H9 (cell line): Measurements from ENCODE around the gene GPS1. TPM values are rescaled to one million over a fixed set of nuclear protein-coding genes. Genes with fewer than 3 reads are reported as not detected.
A peak's percentile ranks its signal among the peaks of the same experiment; 100 is the strongest.

Source experiments
- DNase-seq: peaks from one replicate; pipeline ENCODE4 v3.0.0-alpha.2; 2017
- H2AFZ ChIP-seq: one replicate; pipeline ENCODE4 v1.6.1; 2013; ENCODE audit warnings: mild to moderate bottlenecking, low read length, control low read depth, moderate library complexity
- H2AK5ac ChIP-seq: 2 replicates; pipeline ENCODE4 v1.6.1; 2013; ENCODE audit warnings: low read length, control low read depth, mixed read lengths; ENCODE audit not compliant: insufficient read length
- H2BK120ac ChIP-seq: one replicate; pipeline ENCODE4 v1.6.1; 2013; ENCODE audit warnings: low read depth, mild to moderate bottlenecking, low read length, control low read depth, inconsistent platforms; ENCODE audit not compliant: poor library complexity, severe bottlenecking
- H2BK12ac ChIP-seq: 2 replicates; pipeline ENCODE4 v1.6.1; 2013; ENCODE audit warnings: low read length, control low read depth, mixed read lengths, low read depth; ENCODE audit not compliant: insufficient read length
- H2BK15ac ChIP-seq: 2 replicates; pipeline ENCODE4 v1.6.1; 2013; ENCODE audit warnings: low read depth, low read length, control low read depth
- H2BK20ac ChIP-seq: one replicate; pipeline ENCODE4 v1.6.1; 2013; ENCODE audit warnings: low read depth, mild to moderate bottlenecking, low read length, control low read depth, inconsistent platforms; ENCODE audit not compliant: poor library complexity, severe bottlenecking
- H2BK5ac ChIP-seq: 2 replicates; pipeline ENCODE4 v1.6.1; 2013; ENCODE audit warnings: low read length, control low read depth, mixed read lengths; ENCODE audit not compliant: insufficient read length
- H3K14ac ChIP-seq: 2 replicates; pipeline ENCODE4 v1.6.1; 2013; ENCODE audit warnings: low read length, control low read depth; ENCODE audit not compliant: insufficient read depth
- H3K18ac ChIP-seq: 2 replicates; pipeline ENCODE4 v1.6.1; 2013; ENCODE audit warnings: low read depth, mild to moderate bottlenecking, mixed read lengths, low read length, control low read depth; ENCODE audit not compliant: insufficient read length
- H3K23ac ChIP-seq: 2 replicates; pipeline ENCODE4 v1.6.1; 2013; ENCODE audit warnings: low read length, control low read depth, mixed read lengths, low read depth; ENCODE audit not compliant: insufficient read length
- H3K23me2 ChIP-seq: 2 replicates; pipeline ENCODE4 v1.6.1; 2013; ENCODE audit warnings: low read depth, mild to moderate bottlenecking, mixed read lengths, low read length, control low read depth; ENCODE audit not compliant: insufficient read length, poor library complexity, severe bottlenecking
- H3K27ac ChIP-seq: 2 replicates; pipeline ENCODE4 v1.5.1; 2013; ENCODE audit warnings: low read length, control low read depth, mixed read lengths, low read depth; ENCODE audit not compliant: insufficient read length
- H3K27me3 ChIP-seq: 2 replicates; pipeline ENCODE4 v1.6.1; 2013; ENCODE audit warnings: low read length, control low read depth, inconsistent platforms; ENCODE audit not compliant: insufficient read depth
- H3K4ac ChIP-seq: 2 replicates; pipeline ENCODE4 v1.6.1; 2013; ENCODE audit warnings: low read depth, mild to moderate bottlenecking, control low read depth, inconsistent platforms, low read length, moderate library complexity
- H3K4me1 ChIP-seq: 2 replicates; pipeline ENCODE4 v1.6.1; 2013; ENCODE audit warnings: low read length, control low read depth, inconsistent platforms; ENCODE audit not compliant: insufficient read depth
- H3K4me2 ChIP-seq: 2 replicates; pipeline ENCODE4 v1.6.1; 2013; ENCODE audit warnings: low read length, control low read depth, mixed read lengths; ENCODE audit not compliant: insufficient read length, insufficient read depth
- H3K56ac ChIP-seq: 2 replicates; pipeline ENCODE4 v1.6.1; 2013; ENCODE audit warnings: low read depth, mild to moderate bottlenecking, mixed read lengths, low read length, control low read depth; ENCODE audit not compliant: insufficient read length
- H3K79me1 ChIP-seq: 2 replicates; pipeline ENCODE4 v1.6.1; 2013; ENCODE audit warnings: low read depth, mild to moderate bottlenecking, moderate library complexity, low read length, control low read depth, inconsistent platforms; ENCODE audit not compliant: insufficient read depth, poor library complexity, severe bottlenecking
- H3K79me2 ChIP-seq: 2 replicates; pipeline ENCODE4 v1.6.1; 2013; ENCODE audit warnings: low read length, control low read depth, inconsistent platforms; ENCODE audit not compliant: insufficient read depth
- H3K9ac ChIP-seq: 2 replicates; pipeline ENCODE4 v1.6.1; 2013; ENCODE audit warnings: low read length, control low read depth, mixed read lengths; ENCODE audit not compliant: insufficient read length; ENCODE audit errors: extremely low read depth
- H3K9me3 ChIP-seq: one replicate; pipeline ENCODE4 v1.6.1; 2013; ENCODE audit warnings: low read depth, low read length, inconsistent platforms; ENCODE audit not compliant: control insufficient read depth
- H3T11ph ChIP-seq: one replicate; pipeline ENCODE4 v1.6.1; 2013; ENCODE audit warnings: mild to moderate bottlenecking, low read length, control low read depth, inconsistent platforms
- H4K20me1 ChIP-seq: one replicate; pipeline ENCODE4 v1.6.1; 2013; ENCODE audit not compliant: control insufficient read depth, insufficient read length, insufficient read depth
- H4K5ac ChIP-seq: 2 replicates; pipeline ENCODE4 v1.6.1; 2013; ENCODE audit warnings: low read depth, mild to moderate bottlenecking, mixed read lengths, low read length, control low read depth; ENCODE audit not compliant: insufficient read length
- H4K8ac ChIP-seq: replicated peaks from 2 replicates; pipeline ENCODE4 v1.6.1; 2013; ENCODE audit warnings: low read length, control low read depth, mixed read lengths, low read depth; ENCODE audit not compliant: insufficient read length
- H4K91ac ChIP-seq: 2 replicates; pipeline ENCODE4 v1.6.1; 2013; ENCODE audit warnings: low read depth, mild to moderate bottlenecking, moderate library complexity, mixed read lengths, low read length, control low read depth; ENCODE audit not compliant: insufficient read length
- H3K27ac Mint-ChIP-seq, 3 experiments: 2 replicates in 2 of 3; 3 replicates in 1 of 3; pipeline ENCODE4 v1.8.0; 2020 to 2021; ENCODE audit warnings: mixed read lengths in 3 of 3, mild to moderate bottlenecking in 1 of 3, moderate library complexity in 1 of 3
- H3K27me3 Mint-ChIP-seq: 2 replicates; pipeline ENCODE4 v1.8.0; 2021; ENCODE audit warnings: low read depth, mild to moderate bottlenecking, moderate library complexity, mixed read lengths
- H3K36me3 Mint-ChIP-seq, 3 experiments: 2 replicates in 2 of 3; 3 replicates in 1 of 3; pipeline ENCODE4 v1.8.0; 2020 to 2021; ENCODE audit warnings: low read depth in 3 of 3, mixed read lengths in 3 of 3; ENCODE audit not compliant: insufficient read depth in 1 of 3
- H3K4me1 Mint-ChIP-seq, 2 experiments: 2 replicates each; pipeline ENCODE4 v1.8.0; 2020; ENCODE audit warnings: mixed read lengths in 2 of 2
- H3K4me3 Mint-ChIP-seq, 2 experiments: 2 replicates in 1 of 2; 3 replicates in 1 of 2; pipeline ENCODE4 v1.8.0; 2020 to 2021; ENCODE audit warnings: mild to moderate bottlenecking in 2 of 2, mixed read lengths in 2 of 2, moderate library complexity in 1 of 2
- H3K9me3 Mint-ChIP-seq, 2 experiments: 2 replicates in 1 of 2; 3 replicates in 1 of 2; pipeline ENCODE4 v1.8.0; 2020; ENCODE audit warnings: mild to moderate bottlenecking in 2 of 2, mixed read lengths in 2 of 2, moderate library complexity in 1 of 2
- CTCF ChIP-seq: fragments of 200-600 bp; sonication (generic); conservative IDR thresholded peaks from 3 replicates; pipeline ENCODE4 v1.8.0; 2021; ENCODE audit warnings: antibody characterized with exemption, mild to moderate bottlenecking
- WGBS: extraction: QIAGEN DNeasy Blood & Tissue Kit; methylation state at CpG from one replicate; pipeline ENCODE4 v1.1.7; 2013; ENCODE audit warnings: missing lambda C conversion rate, low lambda C conversion rate, mixed read lengths; ENCODE audit not compliant: insufficient read length; ENCODE audit errors: extremely low coverage; 5-methylcytosine and 5-hydroxymethylcytosine counted together
- total RNA-seq: library from RNA; stranded (reverse); gene quantifications from 2 replicates; pipeline ENCODE4 v1.2.1, GENCODE V29; 2021

The GPS1 gene
- total RNA-seq, 1 experiment from 2014 or later, result 164 TPM

DNA sequence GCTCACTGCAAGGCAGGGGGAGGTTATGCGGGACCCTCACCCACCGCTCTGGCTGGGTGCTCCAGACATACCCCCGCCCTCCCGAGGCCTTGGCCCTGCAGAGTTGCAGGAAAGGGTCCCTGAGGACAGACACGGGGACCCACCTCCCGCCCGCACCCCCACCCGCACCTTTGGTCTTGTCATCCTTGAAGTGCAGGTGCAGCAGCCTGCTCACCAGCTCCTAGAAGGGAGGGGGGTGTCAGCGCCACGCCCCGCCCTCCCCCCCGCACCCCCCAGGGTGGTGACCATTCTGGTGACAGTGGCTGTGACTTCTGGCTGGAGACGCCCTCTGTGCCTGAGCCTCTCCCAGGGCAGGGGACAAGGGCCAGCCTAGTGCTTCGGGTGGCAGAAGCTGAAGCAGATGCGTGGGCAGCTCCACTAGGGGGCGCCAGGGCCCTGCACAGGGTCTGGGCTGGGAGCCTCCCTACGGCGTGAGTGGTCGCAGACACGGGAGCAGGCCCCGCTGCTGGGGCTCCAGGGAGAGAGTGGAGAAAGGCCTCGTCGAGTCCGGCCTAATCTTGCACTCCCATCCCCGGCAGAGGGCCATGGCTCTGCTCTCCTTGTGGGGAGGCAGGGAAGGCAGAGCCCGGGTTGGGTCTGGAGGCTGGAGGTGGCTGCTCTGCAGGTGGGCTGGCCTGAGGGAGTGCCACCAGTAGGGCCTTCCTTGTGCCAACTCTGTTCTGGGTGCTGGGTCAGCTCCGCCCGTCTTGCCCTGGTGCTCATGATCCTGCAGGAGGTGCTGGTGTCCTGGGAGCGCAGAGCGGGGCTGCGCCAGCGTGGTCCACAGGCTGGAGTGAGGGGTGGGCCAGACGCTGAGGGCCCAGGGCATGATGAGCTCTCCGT lies 31.8 kb upstream of the GPS1 start:
- Histone ChIP-seq H3K4ac (no peak overlapping the region), H3K9me3 (no peaks in the 10 kb centered on the region), H3K27ac (no peak overlapping the region), H3T11ph (no peak overlapping the region), H3K27me3 (no peaks in the 10 kb centered on the region), H2BK5ac (no peak overlapping the region), H3K9ac (no peak overlapping the region), H3K14ac (no peak overlapping the region), H3K79me1 (peaks cover 5% of the 10 kb centered on the region), H2AFZ (no peak overlapping the region), H4K8ac (no peak overlapping the region), H3K23ac (no peak overlapping the region), H2AK5ac (no peak overlapping the region), H2BK15ac (no peak overlapping the region), H2BK12ac (no peak overlapping the region), H3K4me1 (no peaks in the 10 kb centered on the region), H3K56ac (no peak overlapping the region), H2BK120ac (no peak overlapping the region), H3K4me2 (no peak overlapping the region), H3K23me2 (peaks cover 5% of the 10 kb centered on the region), H4K20me1 (no peaks in the 10 kb centered on the region), H3K18ac (no peak overlapping the region), H2BK20ac (no peak overlapping the region), H4K5ac (no peak overlapping the region), H4K91ac (no peak overlapping the region), H3K79me2 (no peaks in the 10 kb centered on the region)
- Mint-ChIP-seq H3K27me3 (no peaks in the 10 kb centered on the region), H3K9me3 (no peaks in the 10 kb centered on the region), H3K4me1 (peaks cover 7 to 16% of the 10 kb centered on the region in 2 experiments), H3K36me3 (peaks cover 2 to 8% (median 3%) of the 10 kb centered on the region in 3 experiments; a peak in 4 of 7 replicates), H3K27ac (0 out of 7 replicates have a peak overlapping the region, but pooled peaks of 1 of the 3 experiments have one; percentile 22), H3K4me3 (peak overlapping the region in 1 of 2 experiments; percentile 19; a peak in 1 of 5 replicates)
- TF ChIP-seq CTCF, result peak; percentile 93
- no CpG with 5 or more reads among the region's 34 CpGs for WGBS
- DNase-seq, result peak; percentile 92
